Superior temporal gyrus (tissue), 1 donor: ENCODE data around the gene E2F2.
"Not testable (repeated sequence)": the region's sequence is repeated elsewhere in the genome, so short reads cannot be mapped to it uniquely, and the experiment has no call there.

Experiments
- DNase-seq: peaks from one replicate; pipeline ENCODE4 v3.0.0-alpha.2; 2016; ENCODE audit errors: extremely low spot score

Gene E2F2

DNA sequence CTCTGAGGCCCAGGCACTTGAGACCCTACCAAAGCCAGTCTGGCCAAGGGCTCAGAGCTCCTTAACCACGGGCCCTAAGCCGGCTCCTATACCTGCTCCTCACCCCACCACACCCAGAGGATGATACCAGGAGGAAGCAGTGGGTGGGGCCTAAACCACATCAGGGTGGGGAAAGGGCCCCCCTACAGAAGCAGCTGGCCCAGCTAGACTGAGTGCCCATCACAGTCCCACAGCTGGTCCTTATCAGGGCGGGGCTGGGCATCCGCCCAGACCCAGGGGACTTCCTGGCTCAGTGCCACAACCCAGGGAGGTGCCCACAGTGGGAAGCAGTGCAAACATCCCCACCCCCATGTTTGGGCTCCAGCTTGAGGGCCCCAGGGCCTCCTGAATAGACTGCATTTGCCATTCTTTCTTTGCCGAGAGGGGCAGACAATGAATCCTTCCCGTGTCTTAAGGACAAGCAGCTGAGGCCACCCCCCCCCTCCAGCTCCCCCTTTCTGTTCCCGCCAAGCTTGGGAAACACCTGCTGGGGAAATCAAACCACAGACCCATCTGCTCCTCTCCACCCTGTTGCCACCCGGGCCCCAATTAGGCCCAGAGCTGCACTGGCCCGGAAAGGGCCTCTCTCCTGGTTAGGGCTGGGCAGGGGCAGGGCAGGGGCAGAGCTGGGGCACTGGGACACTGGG, 6.2 kb downstream of the E2F2 start:
- DNase-seq: no peak

DNA sequence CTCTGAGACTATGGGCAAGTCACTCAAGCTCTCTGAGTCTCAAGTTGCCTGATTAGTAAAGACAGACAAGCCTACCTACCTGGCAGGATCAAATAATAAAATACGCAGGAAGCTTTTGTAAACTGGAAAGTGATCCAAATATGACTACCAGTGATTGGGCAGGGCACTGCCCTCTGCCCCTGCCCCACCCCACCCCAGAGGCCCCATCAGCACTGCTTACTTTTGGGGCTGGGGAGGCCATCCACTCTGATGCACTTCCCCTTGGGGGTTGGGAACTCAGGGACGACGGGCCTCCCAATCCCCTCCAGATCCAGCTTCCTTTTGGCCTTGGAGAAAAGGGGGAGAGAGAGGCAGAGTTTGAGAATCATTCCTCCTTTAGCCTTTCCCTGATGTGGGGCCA, 6.9 kb downstream of the E2F2 start:
- DNase-seq: no peak

DNA sequence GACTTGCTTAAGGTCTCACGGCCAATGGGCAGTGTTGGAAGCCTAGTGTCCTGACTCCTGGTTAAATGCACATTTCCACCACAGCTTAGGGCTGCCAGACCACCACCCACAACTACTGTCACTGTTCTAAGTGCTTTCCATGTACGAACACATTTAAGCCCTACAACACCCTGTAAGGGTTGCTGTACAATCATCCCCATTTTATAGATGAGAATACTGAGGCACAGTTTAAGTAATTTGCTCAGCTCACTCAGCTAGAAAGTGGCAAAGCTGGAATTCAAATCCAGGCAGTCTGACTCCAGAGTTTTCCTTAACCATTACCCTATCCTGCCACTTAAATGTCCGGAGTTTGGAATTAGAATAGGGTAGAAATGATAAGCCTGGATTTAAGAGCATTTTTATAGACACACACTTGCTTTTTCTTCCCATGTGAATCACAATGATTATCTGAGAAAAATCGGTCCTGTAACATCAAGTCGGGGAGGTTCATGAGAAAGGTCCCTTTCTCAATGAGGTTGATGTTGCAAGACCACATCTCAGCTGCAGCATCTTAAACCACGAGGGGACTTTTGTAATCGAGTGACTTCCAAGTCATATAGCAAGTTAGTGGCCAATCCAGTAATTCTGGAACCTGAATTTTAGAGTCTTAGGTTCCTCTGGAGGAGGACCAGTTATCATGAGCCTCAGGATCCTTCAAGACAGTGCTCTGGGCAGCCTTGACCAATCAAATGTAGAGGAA, 8.6 kb downstream of the E2F2 start:
- DNase-seq: no peak

DNA sequence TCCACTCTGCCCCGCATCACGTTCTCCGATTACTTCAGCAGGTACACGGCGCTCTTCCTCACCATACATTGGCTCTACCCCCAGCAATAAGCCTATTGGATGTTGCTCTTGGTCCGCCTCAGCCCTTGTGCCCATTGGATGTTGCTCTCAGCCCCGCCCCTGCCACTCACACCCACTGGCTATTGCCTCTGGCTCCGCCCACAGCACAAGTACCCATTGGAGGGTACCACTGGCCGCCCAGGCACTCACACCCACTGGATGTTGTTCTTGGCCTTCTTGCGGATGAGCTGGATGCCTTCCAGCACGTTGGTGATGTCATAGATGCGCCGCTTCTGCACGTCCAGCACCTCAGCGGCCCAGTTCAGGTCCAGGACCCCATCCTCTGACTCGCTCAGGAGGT, 9.4 kb downstream of the E2F2 start:
- no peak for DNase-seq

DNA sequence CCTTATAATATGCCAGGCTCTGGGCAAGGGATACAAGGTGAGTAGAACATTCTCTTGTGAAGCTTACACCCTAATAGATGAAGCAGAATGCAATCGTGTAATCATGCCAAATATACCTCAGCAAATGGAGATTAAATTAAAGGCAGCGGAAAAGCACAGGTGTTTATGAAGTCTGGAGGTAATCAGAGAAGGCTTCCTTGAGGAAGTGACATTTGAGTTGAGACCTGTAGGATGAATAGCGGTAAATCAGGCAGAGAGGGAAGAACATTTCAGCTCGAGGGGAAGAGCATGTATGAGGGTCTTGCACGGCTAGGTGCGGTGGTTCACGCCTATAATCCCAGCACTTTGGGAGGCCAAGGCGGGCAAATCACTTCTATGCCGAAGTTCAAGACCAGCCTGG, 13.5 kb downstream of the E2F2 start:
- DNase-seq: no peak

DNA sequence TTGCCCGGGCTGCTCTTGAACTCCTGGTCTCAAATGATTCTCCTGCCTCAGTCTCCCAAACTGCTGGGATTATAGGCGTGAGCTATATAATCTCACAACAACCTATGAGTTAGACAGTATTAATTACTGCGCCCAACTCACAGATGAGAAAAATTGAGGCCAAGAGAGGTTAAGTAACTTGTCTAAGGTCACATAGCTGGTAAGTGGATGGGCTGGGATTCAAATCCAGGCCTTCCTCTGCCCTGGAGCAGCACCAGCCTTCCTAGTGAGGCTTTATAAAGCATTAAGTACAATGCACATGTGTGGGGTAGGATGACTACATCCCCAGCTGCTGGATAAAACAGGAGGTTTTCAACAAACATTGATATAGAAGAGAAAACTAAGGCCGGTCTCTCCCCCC, 15.1 kb downstream of the E2F2 start:
- no peak for DNase-seq

DNA sequence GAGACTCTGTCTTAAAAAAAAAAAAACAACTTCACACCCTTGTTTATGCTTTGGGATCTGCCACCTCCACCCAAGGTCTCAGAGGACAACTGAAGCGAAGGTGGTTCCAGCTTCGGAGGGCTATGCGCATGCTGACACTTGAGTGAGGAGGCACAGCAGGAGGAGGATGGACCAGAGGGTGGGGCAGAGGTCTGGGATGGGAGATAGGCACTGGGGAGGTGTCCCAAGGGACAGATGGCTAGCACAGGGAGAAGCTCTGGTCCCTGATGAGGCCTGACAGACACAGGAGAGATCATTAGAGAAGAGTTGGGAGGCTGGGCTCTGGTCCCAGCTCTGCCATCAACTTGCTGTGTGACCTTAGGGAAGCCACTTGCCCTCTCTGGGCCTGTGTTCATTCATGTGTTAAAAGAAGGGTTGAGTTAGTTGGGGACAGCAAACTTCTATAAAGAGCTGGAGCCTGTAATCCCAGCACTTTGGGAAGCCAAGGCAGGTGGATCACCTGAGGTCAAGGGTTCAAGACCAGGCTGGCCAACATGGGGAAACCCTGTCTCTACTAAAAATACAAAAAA, 16.8 kb downstream of the E2F2 start:
- no peak for DNase-seq

DNA sequence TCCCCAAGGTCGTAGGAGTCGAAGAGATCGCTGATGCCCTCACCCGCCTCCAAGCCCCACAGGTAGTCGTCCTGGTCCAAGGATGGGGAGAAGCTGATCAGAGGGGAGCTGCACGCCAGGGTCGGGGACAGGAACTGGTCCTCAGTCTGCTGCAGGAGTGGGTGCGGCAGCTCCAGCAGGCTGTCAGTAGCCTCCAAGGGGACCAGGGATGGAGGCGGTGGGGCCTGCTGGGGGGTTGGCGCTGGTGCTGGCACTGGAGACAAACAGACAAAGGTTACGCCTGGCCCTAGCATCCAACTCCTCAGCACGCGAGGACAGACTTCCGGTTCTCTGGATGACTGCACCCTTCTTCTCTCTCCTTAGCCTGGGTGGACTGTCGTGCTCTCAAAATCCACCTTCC, 21.1 kb downstream of the E2F2 start:
- no peak for DNase-seq

DNA sequence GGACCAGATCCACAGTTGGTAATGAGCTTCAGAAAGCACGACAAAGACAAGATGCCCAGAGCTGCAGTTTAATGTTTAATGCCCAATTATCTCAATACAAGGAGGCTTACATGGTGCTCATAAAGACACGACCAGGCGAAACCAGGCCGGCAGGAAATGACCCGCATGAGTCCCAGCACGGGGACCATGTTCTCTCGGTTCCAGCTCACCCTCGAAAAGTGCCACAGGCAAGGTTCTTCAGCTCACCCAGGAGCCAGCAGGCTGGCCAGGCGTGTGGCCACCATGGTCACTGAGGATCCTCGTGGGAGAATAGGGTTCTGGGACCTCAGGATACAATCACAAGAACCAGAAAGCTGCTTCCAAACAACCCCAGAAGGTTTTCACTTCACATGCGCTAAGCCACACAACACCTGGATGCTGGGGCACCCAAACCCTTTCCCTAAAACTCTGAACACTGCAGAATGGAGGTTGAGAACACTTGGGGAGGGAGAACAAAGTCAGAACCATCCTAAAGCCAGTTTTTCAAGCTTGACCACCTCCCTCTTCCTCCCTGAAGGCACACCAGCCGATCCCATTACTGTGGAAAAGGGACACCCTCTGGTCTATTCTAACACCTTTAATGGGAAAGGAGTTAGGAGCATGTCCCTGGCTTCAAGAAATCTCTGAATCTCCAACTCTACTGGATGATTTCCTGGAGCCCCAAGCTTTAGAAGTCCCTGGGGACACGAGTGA, 24.5 kb downstream of the E2F2 start:
- no peak for DNase-seq

DNA sequence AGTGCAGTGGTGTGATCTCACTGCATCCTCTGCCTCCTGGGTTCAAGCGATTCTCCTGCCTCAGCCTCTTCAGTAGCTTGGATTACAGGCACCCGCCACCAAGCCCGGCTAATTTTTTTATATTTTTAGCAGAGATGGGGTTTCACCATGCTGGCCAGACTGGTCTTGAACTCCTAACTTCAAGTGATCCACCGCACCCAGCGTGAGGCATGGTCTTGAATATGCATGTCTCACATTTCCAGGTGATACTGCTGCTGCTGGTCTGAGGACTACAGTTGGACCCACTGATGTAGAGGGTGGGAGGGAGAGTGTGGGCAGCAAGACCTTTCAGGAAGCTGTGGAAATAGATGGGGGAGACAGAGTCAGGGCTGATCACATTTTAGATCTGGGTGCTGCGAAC, 25.2 kb downstream of the E2F2 start:
- no peak for DNase-seq

DNA sequence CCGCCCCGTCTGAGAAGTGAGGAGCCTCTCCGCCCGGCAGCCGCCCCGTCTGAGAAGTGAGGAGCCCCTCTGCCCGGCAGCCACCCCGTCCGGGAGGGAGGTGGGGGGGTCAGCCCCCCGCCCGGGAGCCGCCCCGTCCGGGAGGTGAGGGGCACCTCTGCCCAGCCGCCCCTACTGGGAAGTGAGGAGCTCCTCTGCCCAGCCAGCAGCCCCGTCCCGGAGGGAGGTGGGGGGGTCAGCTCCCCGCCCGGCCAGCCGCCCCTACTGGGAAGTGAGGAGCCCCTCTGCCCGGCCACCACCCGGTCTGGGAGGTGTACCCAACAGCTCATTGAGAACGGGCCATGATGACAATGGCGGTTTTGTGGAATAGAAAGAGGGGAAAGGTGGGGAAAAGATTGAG, 26.9 kb downstream of the E2F2 start:
- not testable (repeated sequence) for DNase-seq

DNA sequence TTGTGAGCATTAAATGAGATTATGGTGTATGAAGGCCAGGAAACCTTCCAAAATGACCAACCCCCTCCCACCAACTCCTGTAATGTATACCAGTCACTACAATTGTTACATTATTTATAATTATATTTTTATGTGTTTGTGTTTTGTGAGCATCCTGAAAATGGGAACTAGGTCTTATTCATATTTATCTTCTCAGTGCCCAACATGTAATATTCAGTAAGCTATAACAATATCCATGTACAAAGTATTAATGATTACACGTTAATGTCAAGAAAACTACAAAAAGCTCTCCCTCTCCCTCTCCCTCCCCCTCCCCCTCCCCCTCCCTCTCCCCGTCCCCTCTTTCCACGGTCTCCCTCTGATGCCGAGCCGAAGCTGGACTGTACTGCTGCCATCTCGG, 28.1 kb downstream of the E2F2 start:
- DNase-seq: no peak

DNA sequence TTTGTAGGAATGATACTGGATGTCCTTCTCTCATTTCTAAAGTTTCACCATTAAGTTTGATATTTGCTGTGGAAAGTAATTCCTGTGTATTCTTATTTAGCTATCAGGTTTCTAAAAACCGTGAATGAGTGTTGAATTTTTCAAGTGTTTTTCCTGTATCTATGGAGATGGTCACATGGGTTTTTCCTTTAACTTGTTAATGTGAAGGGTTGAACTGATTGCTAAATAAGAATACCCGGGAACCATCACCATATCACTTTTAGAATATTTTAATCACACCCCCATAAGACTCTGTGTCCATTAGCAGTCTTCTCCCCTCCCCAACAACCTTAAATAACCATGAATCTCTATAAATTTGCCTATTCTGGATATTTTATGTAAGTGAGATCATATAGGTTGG, 30.6 kb downstream of the E2F2 start:
- no peak for DNase-seq

DNA sequence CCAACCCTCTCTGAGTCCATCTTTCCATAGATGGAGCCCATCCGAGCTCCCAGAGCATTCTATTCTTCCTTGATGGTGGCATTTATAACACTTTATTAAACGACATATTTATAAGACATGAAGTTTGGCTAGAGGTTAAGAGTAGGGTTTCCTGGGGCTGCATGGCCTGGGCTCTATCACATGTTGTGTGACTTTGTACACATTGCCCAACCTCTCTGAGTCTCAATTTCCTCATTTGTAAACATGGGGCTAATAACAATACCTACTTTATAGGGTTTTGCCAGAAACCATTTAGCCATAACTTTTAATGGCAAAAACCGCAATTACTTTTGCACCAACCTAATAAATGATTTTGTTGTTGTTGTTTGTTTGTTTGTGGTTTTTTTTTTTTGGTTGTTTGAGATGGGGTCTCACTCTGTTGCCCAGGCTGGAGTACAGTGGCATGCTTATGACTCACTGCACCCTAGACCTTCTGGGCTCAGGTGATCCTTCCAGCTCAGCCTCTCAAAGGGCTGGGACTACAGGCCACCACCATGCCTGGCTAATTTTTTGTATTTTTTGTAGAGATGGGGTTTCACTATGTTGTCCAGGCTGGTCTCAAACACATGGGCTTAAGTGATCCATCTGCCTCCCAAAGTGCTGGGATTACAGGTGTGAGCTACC, 33.1 kb downstream of the E2F2 start:
- DNase-seq: no peak

DNA sequence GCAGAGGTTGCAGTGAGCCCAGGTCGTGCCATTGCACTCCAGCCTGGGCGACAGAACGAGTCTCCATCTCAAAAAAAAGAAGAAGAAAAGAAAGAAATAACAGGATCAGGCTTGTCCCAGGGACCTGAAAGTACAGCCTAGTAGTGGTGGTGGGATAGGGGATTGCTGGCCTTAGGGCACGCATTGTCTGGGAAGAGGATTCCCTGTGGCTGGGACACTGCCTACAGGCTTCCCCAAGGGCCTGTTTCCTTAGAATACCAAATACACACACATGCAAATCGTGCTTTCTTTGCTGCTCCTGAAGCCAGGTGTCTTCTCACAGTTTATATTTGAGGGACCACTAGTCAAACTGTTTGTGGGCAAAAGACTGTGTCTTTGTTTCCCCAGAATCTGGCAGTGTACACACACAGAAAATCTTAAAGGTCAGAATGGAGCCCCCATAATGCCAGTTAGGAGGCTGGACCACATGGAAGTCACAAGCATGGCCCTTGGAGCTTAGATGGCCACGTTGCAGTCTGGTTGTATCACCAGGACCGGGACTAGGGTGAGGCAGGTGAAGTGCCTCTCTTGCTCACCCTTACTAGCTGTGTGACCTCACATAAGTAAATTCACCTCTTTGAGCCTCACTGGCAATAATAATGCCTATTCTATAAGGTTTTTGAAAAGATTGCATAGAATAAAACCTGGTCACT, 34.4 kb downstream of the E2F2 start:
- DNase-seq: no peak

DNA sequence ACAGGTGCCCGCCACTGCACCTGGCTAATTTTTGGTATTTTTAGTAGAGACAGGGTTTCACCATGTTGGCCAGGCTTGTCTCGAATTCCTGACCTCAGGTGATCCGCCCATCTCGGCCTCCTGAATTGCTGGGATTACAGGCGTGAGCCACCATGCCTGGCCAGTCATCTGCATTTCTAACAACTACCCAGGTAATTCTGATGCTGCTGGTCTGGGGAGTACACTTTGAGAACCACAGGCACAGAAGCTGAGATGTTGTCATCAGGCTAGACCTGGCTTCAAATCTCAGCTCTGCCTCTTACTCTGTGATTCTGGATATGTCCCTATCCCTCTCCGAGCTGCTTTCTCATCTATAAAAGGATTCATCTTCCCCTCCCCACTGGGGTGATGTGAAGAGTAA, 36.2 kb downstream of the E2F2 start:
- not testable (repeated sequence) for DNase-seq

DNA sequence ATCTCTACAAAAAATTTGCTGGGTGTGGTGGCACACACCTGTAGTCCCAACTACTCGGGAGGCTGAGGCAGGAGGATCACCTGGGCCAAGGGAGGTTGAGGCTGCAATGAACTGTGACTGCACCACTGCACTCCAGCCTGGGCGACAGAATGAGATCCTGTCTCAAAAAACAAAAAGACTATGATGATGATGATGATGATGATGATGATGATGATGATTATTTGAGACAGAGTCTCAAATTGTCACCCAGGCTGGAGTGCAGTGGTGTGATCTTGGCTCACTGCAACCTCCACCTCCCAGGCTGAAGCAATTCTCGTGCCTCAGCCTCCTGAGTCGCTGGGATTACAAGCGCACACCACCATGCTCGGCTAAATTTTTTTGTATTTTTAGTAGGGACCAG, 38.3 kb downstream of the E2F2 start:
- DNase-seq: not testable (repeated sequence)

DNA sequence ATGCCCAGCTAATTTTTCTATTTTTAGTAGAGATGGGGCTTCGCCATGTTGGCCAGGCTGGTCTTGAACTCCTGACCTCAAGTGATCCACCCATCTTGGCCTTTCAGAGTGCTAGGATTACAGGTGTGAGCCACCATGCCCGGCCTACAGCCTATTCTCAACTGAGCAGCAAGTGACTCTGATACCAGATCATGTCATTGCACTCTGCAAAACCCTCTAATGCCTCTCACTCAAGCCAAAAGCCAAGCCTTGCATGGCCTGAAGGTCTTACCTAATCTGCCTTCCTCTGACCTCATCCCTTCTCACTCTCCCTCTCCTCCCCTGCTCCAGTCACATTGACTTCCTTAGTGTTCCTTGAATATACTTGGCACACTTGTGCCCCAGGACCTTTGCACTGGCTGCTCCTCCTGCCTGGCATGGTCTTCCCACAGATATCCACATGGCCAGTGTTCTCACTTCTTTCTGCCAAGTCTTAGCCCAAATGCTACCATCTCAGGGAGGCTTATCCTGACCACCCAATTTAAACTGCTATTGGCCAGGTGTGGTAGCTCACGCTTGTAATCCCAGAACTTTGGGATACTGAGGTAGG, 38.8 kb downstream of the E2F2 start:
- DNase-seq: no peak

DNA sequence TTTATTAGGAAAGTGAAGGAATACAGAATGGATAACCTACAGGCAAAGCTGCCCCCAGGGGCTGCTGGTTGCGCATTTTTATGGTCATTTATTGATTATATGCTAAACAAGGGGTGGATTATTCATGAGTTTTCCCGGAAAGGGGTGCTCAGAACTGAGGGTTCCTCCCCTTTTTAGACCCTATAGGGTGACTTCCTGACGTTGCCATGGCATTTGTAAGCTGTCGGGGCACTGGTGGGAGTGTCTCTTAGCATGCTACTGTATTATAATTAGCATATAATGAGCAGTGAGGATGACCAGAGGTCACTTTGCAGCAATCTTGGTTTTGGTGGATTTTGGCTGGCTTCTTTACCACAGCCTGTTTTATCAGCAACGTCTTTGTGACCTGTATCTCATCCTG, 41.2 kb downstream of the E2F2 start:
- DNase-seq: no peak

DNA sequence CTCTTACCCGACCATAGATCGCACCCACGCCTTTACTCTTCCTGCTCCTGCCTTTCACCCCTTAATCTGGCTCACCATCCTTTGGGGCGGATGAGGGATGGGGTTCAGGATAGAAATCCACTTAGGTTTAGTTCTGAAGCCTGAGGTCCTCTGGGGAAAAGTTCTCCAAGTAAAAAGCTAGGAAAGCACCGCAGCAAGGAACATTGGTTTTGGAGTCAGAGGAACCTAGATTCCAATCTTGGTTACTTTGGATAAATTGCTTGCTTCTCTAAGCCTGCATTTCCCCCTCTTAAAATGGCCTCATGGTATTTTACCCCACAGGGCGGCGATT, 46.1 kb downstream of the E2F2 start:
- no peak for DNase-seq
